ENCODE measurements around the gene FMNL2.

DNA sequence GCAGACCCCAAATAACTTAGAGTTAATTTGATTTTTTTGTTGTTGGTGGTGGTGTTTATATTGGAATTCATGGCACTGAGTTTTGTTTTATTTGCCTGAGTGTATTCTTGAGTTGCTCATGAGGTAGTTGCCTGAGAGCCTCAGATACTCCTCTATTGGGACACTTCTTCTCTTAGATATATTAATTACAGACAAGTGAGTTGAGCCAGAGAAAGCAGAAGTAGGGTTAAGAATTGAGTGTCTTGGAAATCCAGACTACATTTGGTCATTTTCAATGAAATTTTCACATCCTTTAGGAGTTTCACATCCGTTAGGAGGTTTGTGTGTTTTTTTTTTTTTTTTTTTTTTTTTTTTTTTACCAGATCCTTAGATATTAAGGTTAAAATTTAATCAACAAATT, 29.0 kb downstream of the FMNL2 start:
- TF ChIP-seq, protein P1, sequence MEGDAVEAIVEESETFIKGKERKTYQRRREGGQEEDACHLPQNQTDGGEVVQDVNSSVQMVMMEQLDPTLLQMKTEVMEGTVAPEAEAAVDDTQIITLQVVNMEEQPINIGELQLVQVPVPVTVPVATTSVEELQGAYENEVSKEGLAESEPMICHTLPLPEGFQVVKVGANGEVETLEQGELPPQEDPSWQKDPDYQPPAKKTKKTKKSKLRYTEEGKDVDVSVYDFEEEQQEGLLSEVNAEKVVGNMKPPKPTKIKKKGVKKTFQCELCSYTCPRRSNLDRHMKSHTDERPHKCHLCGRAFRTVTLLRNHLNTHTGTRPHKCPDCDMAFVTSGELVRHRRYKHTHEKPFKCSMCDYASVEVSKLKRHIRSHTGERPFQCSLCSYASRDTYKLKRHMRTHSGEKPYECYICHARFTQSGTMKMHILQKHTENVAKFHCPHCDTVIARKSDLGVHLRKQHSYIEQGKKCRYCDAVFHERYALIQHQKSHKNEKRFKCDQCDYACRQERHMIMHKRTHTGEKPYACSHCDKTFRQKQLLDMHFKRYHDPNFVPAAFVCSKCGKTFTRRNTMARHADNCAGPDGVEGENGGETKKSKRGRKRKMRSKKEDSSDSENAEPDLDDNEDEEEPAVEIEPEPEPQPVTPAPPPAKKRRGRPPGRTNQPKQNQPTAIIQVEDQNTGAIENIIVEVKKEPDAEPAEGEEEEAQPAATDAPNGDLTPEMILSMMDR (IDR thresholded peaks at IDR 0.05), result no peak
- no peak for TF ChIP-seq POLR2A (IDR thresholded peaks at IDR 0.05)

All from esophagus squamous epithelium (tissue), 4 donors.